ENCODE data around the gene ADAP1. TPM values are rescaled to one million over a fixed set of nuclear protein-coding genes. Genes with fewer than 3 reads are reported as not detected.

The ADAP1 gene
- polyA plus RNA-seq, 1 donor (not counting 4 experiments of a cell fraction or from before 2014, with no cell fraction given): 4.3 TPM

GRCh38 chr7:877312-878232 lies 76.9 kb downstream of the ADAP1 start:
- H2AFZ ChIP-seq (ENCODE audit: control insufficient read depth, low read length): no peak overlapping the region
- H4K20me1 ChIP-seq (ENCODE audit: control insufficient read depth, extremely low read depth, insufficient read depth, low read length): peaks cover under 1% of the 10 kb centered on the region
- H3K9me1 ChIP-seq (ENCODE audit: control insufficient read depth, extremely low read depth, insufficient read depth, low read length): no peaks in the 10 kb centered on the region
- dilution Hi-C loops (cut with MboI; ENCODE audit: extremely low pct_ligation_motif_present, low sequenced_read_pairs): no loop called here
- H3K79me2 ChIP-seq (ENCODE audit: control insufficient read depth, insufficient read depth, low read length): peaks cover 54% of the 10 kb centered on the region
- peaks cover 10 to 17% of the 10 kb centered on the region in 2 experiments for H3K36me3 ChIP-seq (ENCODE audit: control insufficient read depth in 2 of 2, extremely low read depth in 1 of 2, insufficient read depth in 2 of 2, low read length in 2 of 2)
- no peaks in the 10 kb centered on the region for H3K9me3 ChIP-seq (ENCODE audit: control insufficient read depth, low read depth, low read length)
- no peak for FAIRE-seq
- peak overlapping the region; percentile 71 for H3K27ac ChIP-seq (ENCODE audit: control insufficient read depth, insufficient read depth, low read length)
- peaks cover 17% of the 10 kb centered on the region for H3K4me1 ChIP-seq (ENCODE audit: control insufficient read depth, extremely low read depth, insufficient read depth, low read length)
- H3K4me2 ChIP-seq (ENCODE audit: control insufficient read depth, extremely low read depth, insufficient read depth, low read depth, low read length): peak overlapping the region; percentile 97
- TF ChIP-seq, protein P1, sequence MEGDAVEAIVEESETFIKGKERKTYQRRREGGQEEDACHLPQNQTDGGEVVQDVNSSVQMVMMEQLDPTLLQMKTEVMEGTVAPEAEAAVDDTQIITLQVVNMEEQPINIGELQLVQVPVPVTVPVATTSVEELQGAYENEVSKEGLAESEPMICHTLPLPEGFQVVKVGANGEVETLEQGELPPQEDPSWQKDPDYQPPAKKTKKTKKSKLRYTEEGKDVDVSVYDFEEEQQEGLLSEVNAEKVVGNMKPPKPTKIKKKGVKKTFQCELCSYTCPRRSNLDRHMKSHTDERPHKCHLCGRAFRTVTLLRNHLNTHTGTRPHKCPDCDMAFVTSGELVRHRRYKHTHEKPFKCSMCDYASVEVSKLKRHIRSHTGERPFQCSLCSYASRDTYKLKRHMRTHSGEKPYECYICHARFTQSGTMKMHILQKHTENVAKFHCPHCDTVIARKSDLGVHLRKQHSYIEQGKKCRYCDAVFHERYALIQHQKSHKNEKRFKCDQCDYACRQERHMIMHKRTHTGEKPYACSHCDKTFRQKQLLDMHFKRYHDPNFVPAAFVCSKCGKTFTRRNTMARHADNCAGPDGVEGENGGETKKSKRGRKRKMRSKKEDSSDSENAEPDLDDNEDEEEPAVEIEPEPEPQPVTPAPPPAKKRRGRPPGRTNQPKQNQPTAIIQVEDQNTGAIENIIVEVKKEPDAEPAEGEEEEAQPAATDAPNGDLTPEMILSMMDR (optimal IDR thresholded peaks at IDR 0.05 in 1 of 3, IDR thresholded peaks at IDR 0.05 in 1 of 3, conservative IDR thresholded peaks at IDR 0.05 in 1 of 3; ENCODE audit: extremely low read depth in 1 of 3, insufficient read depth in 2 of 3, low read length in 3 of 3): no peak
- TF ChIP-seq EZH2 (IDR thresholded peaks at IDR 0.05; ENCODE audit: low read length): no peak
- peak overlapping the region; percentile 74 to 86 (median 80) for H3K4me3 ChIP-seq (ENCODE audit: control insufficient read depth in 2 of 3, extremely low read depth in 1 of 3, insufficient read depth in 2 of 3, low read depth in 1 of 3, low read length in 3 of 3)
- H3K9ac ChIP-seq (ENCODE audit: control insufficient read depth, extremely low read depth, insufficient read depth, low read length): peak overlapping the region; percentile 80
- no peaks in the 10 kb centered on the region for H3K27me3 ChIP-seq (ENCODE audit: control insufficient read depth, extremely low read depth, insufficient read depth, low read length)
- DNase-seq (ENCODE audit: low read depth, low spot score): no peak

DNA sequence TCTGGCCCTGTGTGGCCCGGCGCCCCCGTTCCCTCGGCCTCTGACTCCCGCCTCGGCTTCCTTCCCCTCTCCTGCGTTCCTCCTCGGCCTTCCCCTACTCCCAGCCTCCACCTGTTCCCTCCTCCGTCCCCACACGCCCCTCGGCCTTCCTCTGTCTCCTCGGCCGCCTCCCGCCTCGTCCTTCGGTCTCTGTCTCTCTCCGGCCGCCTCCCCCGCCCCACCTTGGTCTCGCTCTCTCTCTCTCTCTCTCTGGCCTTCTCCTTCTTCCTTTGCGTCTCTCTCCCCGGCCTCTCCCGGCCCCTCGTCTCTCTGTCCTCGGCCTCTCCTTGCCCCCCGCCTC lies 77.5 kb downstream of the ADAP1 start:
- H3K79me2 ChIP-seq (ENCODE audit: control insufficient read depth, insufficient read depth, low read length): peaks cover 49% of the 10 kb centered on the region
- peaks cover 17% of the 10 kb centered on the region for H3K4me1 ChIP-seq (ENCODE audit: control insufficient read depth, extremely low read depth, insufficient read depth, low read length)
- H3K4me2 ChIP-seq (ENCODE audit: control insufficient read depth, extremely low read depth, insufficient read depth, low read depth, low read length): peak overlapping the region; percentile 1
- no peaks in the 10 kb centered on the region for H3K9me1 ChIP-seq (ENCODE audit: control insufficient read depth, extremely low read depth, insufficient read depth, low read length)
- TF ChIP-seq EZH2 (IDR thresholded peaks at IDR 0.05; ENCODE audit: low read length): no peak
- TF ChIP-seq, protein P1 (optimal IDR thresholded peaks at IDR 0.05 in 1 of 3, IDR thresholded peaks at IDR 0.05 in 1 of 3, conservative IDR thresholded peaks at IDR 0.05 in 1 of 3; ENCODE audit: extremely low read depth in 1 of 3, insufficient read depth in 2 of 3, low read length in 3 of 3): no peak
- peak overlapping the region; percentile 71 for H3K27ac ChIP-seq (ENCODE audit: control insufficient read depth, insufficient read depth, low read length)
- H3K4me3 ChIP-seq (ENCODE audit: control insufficient read depth in 2 of 3, extremely low read depth in 1 of 3, insufficient read depth in 2 of 3, low read depth in 1 of 3, low read length in 3 of 3): peak overlapping the region; percentile 71 to 80 (median 74)
- H2AFZ ChIP-seq (ENCODE audit: control insufficient read depth, low read length): peak overlapping the region; percentile 61
- peaks cover 15 to 20% of the 10 kb centered on the region in 2 experiments for H3K36me3 ChIP-seq (ENCODE audit: control insufficient read depth in 2 of 2, extremely low read depth in 1 of 2, insufficient read depth in 2 of 2, low read length in 2 of 2)
- H3K27me3 ChIP-seq (ENCODE audit: control insufficient read depth, extremely low read depth, insufficient read depth, low read length): no peaks in the 10 kb centered on the region
- no peaks in the 10 kb centered on the region for H3K9me3 ChIP-seq (ENCODE audit: control insufficient read depth, low read depth, low read length)
- H3K9ac ChIP-seq (ENCODE audit: control insufficient read depth, extremely low read depth, insufficient read depth, low read length): peak overlapping the region; percentile 80
- dilution Hi-C loops (cut with MboI; ENCODE audit: extremely low pct_ligation_motif_present, low sequenced_read_pairs): no loop called here
- H4K20me1 ChIP-seq (ENCODE audit: control insufficient read depth, extremely low read depth, insufficient read depth, low read length): no peaks in the 10 kb centered on the region
- DNase-seq (ENCODE audit: low read depth, low spot score) (no peak), FAIRE-seq (no peak)

All from keratinocyte (primary cell).